Activated naive CD8-positive, alpha-beta T cell treated with anti-CD3 and anti-CD28 coated beads for 36 hours (primary cell): ENCODE measurements around the gene CTNNA3. TPM values are rescaled to one million over a fixed set of nuclear protein-coding genes. Genes with fewer than 3 reads are reported as not detected.

ENCODE experiments used
- total RNA-seq, 2 experiments: library from RNA; stranded (reverse); gene quantifications; one replicate each; pipeline ENCODE4 v1.2.3, GENCODE V29; 2021

The CTNNA3 gene
- total RNA-seq, 2 experiments from 2014 or later, result not detected

Other genes with a start within 250 kb of the CTNNA3 start
- 10 to 100 TPM; 46.7 to 47.1 TPM for gene DNAJC12, start 142.0 kb upstream of the CTNNA3 start, total RNA-seq
- gene SIRT1, start 188.5 kb upstream of the CTNNA3 start, total RNA-seq, result 10 to 100 TPM; 41.3 to 42.5 TPM